ENCODE data around the gene RABGAP1. TPM values are rescaled to one million over a fixed set of nuclear protein-coding genes. Genes with fewer than 3 reads are reported as not detected.

The RABGAP1 gene
- polyA plus RNA-seq, 1 of the 3 experiments (the other 2 are of a cell fraction): 20.2 TPM

- peak; percentile 94 for TF ChIP-seq PBX3 (IDR thresholded peaks at IDR 0.05)
- peak; percentile 72; the same call in 1 of the 2 replicates for TF ChIP-seq ZBTB33 (IDR thresholded peaks at IDR 0.05; ENCODE audit: borderline replicate concordance, low read depth)
- TF ChIP-seq EP300 (IDR thresholded peaks at IDR 0.05; ENCODE audit: borderline replicate concordance in 1 of 2, low read depth in 1 of 2, low read length in 1 of 2): peak; percentile 73 to 98
- no peak for TF ChIP-seq USF2 (IDR thresholded peaks at IDR 0.05; ENCODE audit: borderline replicate concordance, low read depth, low read length)
- peak; percentile 67; the same call in 1 of the 2 replicates for TF ChIP-seq SIN3A (IDR thresholded peaks at IDR 0.05; ENCODE audit: borderline replicate concordance, low read depth, low read length)
- peak; percentile 85 for TF ChIP-seq MAX (IDR thresholded peaks at IDR 0.05; ENCODE audit: low read depth)
- TF ChIP-seq SMC3 (IDR thresholded peaks at IDR 0.05; ENCODE audit: low read depth, low read length): no peak
- peak; percentile 87 for TF ChIP-seq MEF2A (IDR thresholded peaks at IDR 0.05; ENCODE audit: borderline replicate concordance, low read depth)
- TF ChIP-seq ELF1 (IDR thresholded peaks at IDR 0.05): 0 out of 2 replicates have a peak, but pooled peaks have one; percentile 10
- no peak for TF ChIP-seq FOXJ3 (CRISPR knock-in tag; IDR thresholded peaks at IDR 0.05)
- no peak for TF ChIP-seq YY1 (IDR thresholded peaks at IDR 0.05; ENCODE audit: low read depth)
- TF ChIP-seq CTCF (IDR thresholded peaks at IDR 0.05): no peak
- TF ChIP-seq NFIC (IDR thresholded peaks at IDR 0.05; ENCODE audit: borderline replicate concordance): peak; percentile 99
- TF ChIP-seq EZH2phosphoT487 (IDR thresholded peaks at IDR 0.05; ENCODE audit: borderline replicate concordance, low read depth): no peak
Observed at GRCh38 chr9:123069010-123069481, 128.2 kb downstream of the RABGAP1 start (continued).

- Histone ChIP-seq H2AFZ (ENCODE audit: low read depth) (no peak overlapping the region), H3K36me3 (replicated peaks in 1 of 2; ENCODE audit: control insufficient read depth in 1 of 2, insufficient read depth in 2 of 2, low read length in 1 of 2) (peaks cover 47 to 74% of the 10 kb centered on the region in 2 experiments), H3K9ac (no peak overlapping the region), H3K27me3 (ENCODE audit: insufficient read depth) (no peaks in the 10 kb centered on the region), H3K4me2 (no peak overlapping the region; the same call in 1 of the 2 replicates), H3K79me2 (ENCODE audit: insufficient read depth) (no peaks in the 10 kb centered on the region), H3K9me3 (no peaks in the 10 kb centered on the region), H3K9me2 (no peaks in the 10 kb centered on the region), H3K4me3 (ENCODE audit: low read depth in 2 of 2, low read length in 1 of 2) (no peak overlapping the region), H3F3A (replicated peaks; ENCODE audit: insufficient read depth) (peaks cover 28% of the 10 kb centered on the region), H4K20me1 (ENCODE audit: insufficient read depth) (no peaks in the 10 kb centered on the region), H3K27ac (ENCODE audit: low read depth in 2 of 2, low read length in 1 of 2) (peak overlapping the region in 1 of 2 experiments; percentile 91; a peak in 1 of 4 replicates), H3K4me1 (ENCODE audit: control insufficient read depth in 1 of 2, insufficient read depth in 2 of 2, low read depth in 1 of 2, low read length in 1 of 2) (peaks cover 0 to 31% of the 10 kb centered on the region in 2 experiments)
- ChIA-PET POLR2A (no interaction called here), CTCF (interaction anchor here (0.8 kb wide), 1 partner anchor 11 kb away, joined by 3 read pairs; no protein-coding TSS in a partner anchor)
- no peak for DNase-seq
- TF ChIP-seq ELF1 (IDR thresholded peaks at IDR 0.05) (no peak), ZBTB33 (IDR thresholded peaks at IDR 0.05; ENCODE audit: borderline replicate concordance, low read depth) (no peak), NRF1 (IDR thresholded peaks at IDR 0.05; ENCODE audit: low read depth, low read length) (no peak), TAF1 (IDR thresholded peaks at IDR 0.05; ENCODE audit: borderline replicate concordance, low read depth, low read length) (no peak), SIN3A (IDR thresholded peaks at IDR 0.05; ENCODE audit: borderline replicate concordance, low read depth, low read length) (no peak), REST (IDR thresholded peaks at IDR 0.05; ENCODE audit: low read depth, low read length) (no peak), GABPA (IDR thresholded peaks at IDR 0.05; ENCODE audit: low read depth) (no peak)
Observed at GRCh38 chr9:123070198-123070597, 129.4 kb downstream of the RABGAP1 start.
